NCI-H1417 (cell line): ENCODE data around the gene NPFF.

Experiments used
- DNase-seq, 3 experiments: peaks; one replicate each; lab custom pipeline; 2025; lab: John Stamatoyannopoulos, UW

Gene NPFF

DNA sequence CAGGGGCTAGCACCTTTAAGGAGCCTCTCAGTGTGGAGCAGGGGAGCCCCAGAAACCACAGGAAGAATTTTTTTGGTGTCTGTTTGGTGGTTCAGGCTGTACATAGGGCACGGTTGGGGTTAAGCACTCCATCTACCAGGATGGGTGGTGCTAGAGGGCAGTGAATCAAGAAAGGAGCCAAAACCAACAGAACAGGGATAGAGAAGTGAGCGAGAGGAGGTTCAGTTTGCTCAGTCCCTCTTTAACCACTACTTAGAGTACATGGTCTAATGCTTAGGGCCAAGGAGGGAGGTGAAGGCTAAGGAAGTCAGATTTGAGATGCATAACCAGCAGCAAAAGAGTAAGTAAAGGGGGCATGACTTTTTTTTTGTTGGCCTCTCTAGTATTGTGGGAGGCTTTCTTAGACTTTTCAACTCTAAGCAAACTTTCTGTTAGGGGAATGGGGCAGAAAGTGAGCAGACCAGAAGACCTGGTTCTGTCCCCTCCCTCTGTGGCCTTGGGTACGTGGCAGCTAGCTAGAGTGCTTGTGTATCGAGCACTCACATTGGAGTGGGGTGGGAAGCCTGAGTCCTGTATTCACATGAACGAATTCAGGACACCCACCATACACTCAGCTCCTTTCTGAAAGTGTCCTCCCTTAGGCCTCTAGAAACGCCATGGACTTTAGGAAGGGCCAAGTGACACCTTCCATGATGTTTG lies 6.6 kb upstream of the NPFF start:
- no peak for DNase-seq

DNA sequence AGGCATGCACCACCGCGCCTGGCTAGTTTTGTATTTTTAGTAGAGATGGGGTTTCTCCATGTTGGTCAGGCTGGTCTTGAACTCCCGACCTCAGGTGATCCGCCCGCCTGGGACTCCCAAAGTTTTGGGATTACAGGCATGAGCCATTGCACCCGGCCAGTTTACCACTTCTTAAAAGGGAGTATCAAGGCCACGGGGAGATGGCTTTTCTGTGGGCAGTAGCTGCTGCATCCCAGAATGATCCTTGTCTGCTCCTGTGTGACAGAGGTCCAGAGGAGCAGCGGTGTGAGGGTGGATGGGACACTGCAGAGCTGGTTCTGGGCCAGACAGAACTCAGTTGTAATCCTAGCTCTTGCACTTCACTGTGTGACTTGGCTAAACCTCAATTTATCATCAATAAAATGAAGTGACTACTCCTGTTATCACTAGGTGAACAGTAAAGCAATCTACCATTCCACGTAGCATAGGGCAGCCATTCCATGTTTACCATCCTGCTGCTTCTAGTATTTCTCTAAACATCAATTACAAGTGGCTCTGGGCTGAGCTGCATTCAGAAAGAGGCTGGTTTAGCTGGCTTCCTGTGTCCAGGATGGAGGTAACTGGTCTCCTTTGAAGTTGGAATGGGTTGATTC lies 3.0 kb upstream of the NPFF start:
- DNase-seq = no peak

GRCh38 chr12:53508534-53509170 lies 1.4 kb upstream of the NPFF start:
- peak; percentile 78 to 90 (median 82) for DNase-seq

GRCh38 chr12:53507603-53507885 lies 260 bp upstream of the NPFF start:
- no peak for DNase-seq

DNA sequence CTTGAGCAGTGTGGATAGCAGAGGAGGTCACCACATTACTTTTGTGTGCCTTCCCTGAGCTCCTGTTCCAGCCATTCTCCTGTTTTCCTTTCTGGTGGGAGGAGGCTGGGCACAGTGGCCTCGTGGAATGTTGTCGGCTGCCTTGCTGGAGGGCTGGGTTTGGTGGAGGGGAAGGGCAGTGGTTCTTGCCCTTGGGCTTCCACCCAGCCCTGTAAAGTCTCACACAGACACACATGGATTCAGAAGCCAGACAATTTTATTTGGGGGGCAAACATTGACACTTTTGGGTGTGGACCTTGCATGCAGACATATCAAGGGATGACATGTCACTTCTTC lies 866 bp downstream of the NPFF start:
- no peak for DNase-seq

DNA sequence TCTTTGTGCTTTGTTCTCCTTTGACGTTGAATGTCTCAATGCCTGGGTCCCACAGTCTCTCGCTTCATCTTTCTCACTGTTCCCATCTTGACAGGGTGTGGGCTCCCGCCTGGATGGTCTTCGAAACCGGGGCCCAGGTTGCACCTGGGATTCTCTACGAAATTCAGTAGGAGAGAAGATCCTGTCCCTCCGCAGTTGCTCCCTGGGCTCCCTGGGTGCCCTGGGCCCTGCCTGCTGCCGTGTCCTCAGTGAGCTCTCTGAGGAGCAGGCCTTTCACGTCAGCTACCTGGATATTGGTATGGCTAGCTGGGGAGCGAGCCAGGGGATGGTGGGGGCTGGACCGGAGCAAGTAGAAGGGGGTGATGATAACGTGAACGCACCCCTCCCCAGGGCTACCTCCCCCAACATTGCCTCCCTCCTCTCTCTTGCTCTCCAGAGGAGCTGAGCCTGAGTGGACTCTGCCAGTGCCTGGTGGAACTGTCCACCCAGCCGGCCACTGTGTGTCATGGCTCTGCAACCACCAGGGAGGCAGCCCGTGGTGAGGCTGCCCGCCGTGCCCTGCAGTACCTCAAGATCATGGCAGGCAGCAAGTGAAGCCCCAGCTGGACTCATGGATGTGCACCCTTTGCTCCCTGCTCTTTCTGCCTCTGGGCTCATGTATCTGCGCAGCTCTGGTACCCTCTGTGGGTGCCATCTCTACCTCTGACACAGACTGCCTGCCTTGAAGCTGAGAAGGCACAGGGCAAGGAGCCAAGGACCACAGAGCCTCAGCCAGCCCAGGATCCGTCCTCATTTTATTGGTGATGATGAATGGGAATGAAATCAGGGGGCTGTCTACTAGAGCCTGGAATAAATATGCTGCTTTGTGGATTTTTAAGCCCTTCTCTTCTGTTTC lies 1.5 kb downstream of the NPFF start:
- DNase-seq = no peak

- no peak for DNase-seq
These were observed 2.2 kb downstream of the NPFF start for GRCh38 chr12:53505086-53505485.

- no peak for DNase-seq
These were observed 3.0 kb downstream of the NPFF start for GRCh38 chr12:53504004-53504920.

GRCh38 chr12:53502983-53503728 lies 4.1 kb downstream of the NPFF start:
- DNase-seq = no peak

- DNase-seq = no peak
These were observed 5.0 kb downstream of the NPFF start for GRCh38 chr12:53502331-53502730.

- DNase-seq = no peak
These were observed 5.6 kb downstream of the NPFF start for GRCh38 chr12:53501615-53502181.

DNA sequence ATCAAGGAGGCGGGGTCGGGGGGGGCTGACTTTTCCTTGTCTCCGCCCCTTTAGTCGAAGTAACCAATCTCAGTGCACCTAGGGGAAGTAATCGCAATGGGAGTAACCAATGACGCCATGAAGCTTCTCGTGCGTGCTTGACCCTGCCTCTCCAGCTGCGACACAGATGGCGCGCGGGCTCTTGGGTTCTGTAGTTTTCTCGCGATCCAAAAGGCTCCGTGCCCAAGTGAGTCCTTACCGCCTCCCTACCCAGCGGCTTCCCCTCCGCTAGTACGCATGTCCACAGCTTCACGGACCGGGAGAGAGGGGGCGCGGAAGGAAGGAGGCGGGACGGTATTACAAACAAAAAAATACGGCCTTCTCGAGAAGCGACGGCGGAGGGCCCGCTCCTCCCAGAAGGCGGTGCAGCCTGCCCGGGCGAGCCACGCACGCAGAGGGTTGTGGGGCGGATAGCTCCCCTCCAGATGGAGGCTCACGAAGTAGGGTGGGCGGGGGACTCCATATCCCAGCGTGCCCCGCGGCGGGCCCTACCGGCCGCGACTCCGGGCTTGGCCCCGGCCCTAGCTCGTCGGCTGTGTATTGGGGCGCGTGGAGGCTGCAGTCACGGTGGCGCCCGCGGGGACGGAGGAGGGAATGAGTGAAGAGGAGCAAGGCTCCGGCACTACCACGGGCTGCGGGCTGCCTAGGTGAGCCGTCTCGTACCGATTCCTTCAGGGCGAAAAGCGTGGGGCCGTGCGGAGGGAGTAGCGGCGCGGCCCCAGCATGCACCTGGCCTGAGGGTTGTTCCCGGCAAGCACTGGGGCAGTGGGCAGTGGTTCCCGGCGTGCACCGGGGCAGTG lies 6.3 kb downstream of the NPFF start, which contains the start of gene TARBP2:
TSS of gene TARBP2 (plus strand) at position 508 of the 839 bp plus-strand sequence. CDS start at position 634, 126 bp downstream.
- DNase-seq = peak; percentile 99 to 100 (median 100)

GRCh38 chr12:53500142-53500775 lies 7.0 kb downstream of the NPFF start:
- no peak for DNase-seq

DNA sequence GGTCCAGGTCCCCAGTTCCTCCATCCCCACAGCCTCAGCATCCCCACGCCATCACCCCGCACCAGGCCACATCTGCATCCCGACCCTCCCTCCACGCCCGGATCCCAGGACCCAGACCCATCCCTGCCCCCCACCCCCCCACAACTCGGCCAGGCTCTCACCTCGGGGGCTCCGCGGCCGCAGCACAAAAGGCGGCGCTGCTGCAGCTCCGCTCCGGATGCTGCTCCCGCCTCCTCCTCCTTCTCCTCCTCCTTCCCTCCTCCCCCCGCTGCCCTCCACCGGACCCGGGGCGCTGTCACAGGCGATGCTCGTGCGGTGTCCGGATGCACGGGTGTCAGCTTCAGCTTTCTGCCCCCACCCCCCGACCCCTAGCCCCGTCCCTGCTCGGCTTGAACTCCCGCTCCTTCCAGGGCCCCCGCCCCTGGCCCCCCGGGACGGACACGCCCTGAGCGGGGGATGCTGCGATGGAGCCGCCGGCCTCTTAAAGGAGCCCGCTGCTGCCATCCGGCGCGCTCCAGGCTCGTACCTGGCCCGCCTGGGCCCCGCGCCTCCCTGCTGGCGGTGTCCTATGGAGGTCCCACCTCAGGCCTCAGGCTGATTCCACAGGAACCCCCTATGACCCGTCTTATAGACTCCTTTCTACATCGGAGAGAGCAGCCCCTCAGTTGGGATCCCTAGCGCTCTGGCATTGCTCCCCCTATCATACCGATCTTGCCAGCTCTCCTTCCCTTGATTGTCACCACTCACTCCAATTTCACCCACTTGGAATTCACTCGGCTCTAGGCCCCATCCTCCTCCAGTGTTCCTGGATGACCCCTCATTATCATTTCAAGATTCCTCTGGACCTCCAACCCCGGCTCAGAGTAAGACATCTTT lies 7.8 kb downstream of the NPFF start, which contains the start of gene MAP3K12:
TSS of gene MAP3K12 (minus strand) at position 193 of the 876 bp plus-strand sequence. CDS start 12,067 bp downstream, outside the sequence.
- peak; percentile 65 to 81 (median 76) for DNase-seq

GRCh38 chr12:53498235-53498630 lies 9.1 kb downstream of the NPFF start:
- DNase-seq = no peak

- no peak for DNase-seq
These were observed 9.8 kb downstream of the NPFF start for GRCh38 chr12:53497461-53497860.

GRCh38 chr12:53496752-53497032 lies 10.6 kb downstream of the NPFF start:
- no peak for DNase-seq
